GM18502 (cell line): ENCODE measurements around the gene CASKIN2.
"Not testable (repeated sequence)": the region's sequence is repeated elsewhere in the genome, so short reads cannot be mapped to it uniquely, and the experiment has no call there.

Source experiments
- ATAC-seq: cut with Tn5 transposase; IDR thresholded peaks from one replicate; pipeline ENCODE4 v1.9.1; 2021; ENCODE audit warnings: mild to moderate bottlenecking; ENCODE audit not compliant: unreplicated experiment, poor library complexity

Gene CASKIN2

GRCh38 chr17:75493476-75494129, 21.7 kb downstream of the CASKIN2 start:
- no peak for ATAC-seq

GRCh38 chr17:75492555-75493168, 22.7 kb downstream of the CASKIN2 start:
- ATAC-seq, result no peak

- ATAC-seq, result no peak
Observed at GRCh38 chr17:75491680-75492079, 23.7 kb downstream of the CASKIN2 start.

- no peak for ATAC-seq
Observed at GRCh38 chr17:75490953-75491649, 24.2 kb downstream of the CASKIN2 start.

- no peak for ATAC-seq
Observed at GRCh38 chr17:75490173-75490743, 25.1 kb downstream of the CASKIN2 start.

- no peak for ATAC-seq
Observed at GRCh38 chr17:75489511-75489955, 25.8 kb downstream of the CASKIN2 start.

- ATAC-seq, result no peak
Observed at GRCh38 chr17:75488693-75489510, 26.4 kb downstream of the CASKIN2 start.

GRCh38 chr17:75487351-75488070, 27.8 kb downstream of the CASKIN2 start:
- no peak for ATAC-seq

GRCh38 chr17:75486951-75487350, 28.4 kb downstream of the CASKIN2 start:
- ATAC-seq, result no peak

- no peak for ATAC-seq
Observed at GRCh38 chr17:75486151-75486550, 29.2 kb downstream of the CASKIN2 start.

GRCh38 chr17:75485688-75486087, 29.6 kb downstream of the CASKIN2 start:
- ATAC-seq, result no peak

GRCh38 chr17:75482098-75482942, 33.0 kb downstream of the CASKIN2 start:
- ATAC-seq, result no peak

GRCh38 chr17:75481194-75482068, 33.9 kb downstream of the CASKIN2 start:
- no peak for ATAC-seq

- no peak for ATAC-seq
Observed at GRCh38 chr17:75480281-75480680, 35.1 kb downstream of the CASKIN2 start.

GRCh38 chr17:75478508-75478907, 36.8 kb downstream of the CASKIN2 start:
- ATAC-seq, result no peak

- not testable (repeated sequence) for ATAC-seq
Observed at GRCh38 chr17:75477490-75477862, 37.9 kb downstream of the CASKIN2 start.

GRCh38 chr17:75476752-75477489, 38.4 kb downstream of the CASKIN2 start:
- ATAC-seq, result no peak
